ENCODE measurements around the gene GNB3.
"Not testable (repeated sequence)": the region's sequence is repeated elsewhere in the genome, so short reads cannot be mapped to it uniquely, and the experiment has no call there.

Gene GNB3

GRCh38 chr12:6863586-6864321 lies 23.0 kb downstream of the GNB3 start:
- peak; percentile 45 for DNase-seq

GRCh38 chr12:6865307-6865706 lies 24.6 kb downstream of the GNB3 start:
- DNase-seq: not testable (repeated sequence)

- no peak for DNase-seq
Measured at GRCh38 chr12:6866163-6866919, 25.6 kb downstream of the GNB3 start.

- no peak for DNase-seq
Measured at GRCh38 chr12:6866920-6867412, 26.2 kb downstream of the GNB3 start.

- DNase-seq: peak; percentile 94
Measured at GRCh38 chr12:6867413-6868210, 26.9 kb downstream of the GNB3 start, which contains the start of gene TPI1. Gene TPI1, plus strand, starts transcription at chr12:6867531. Its CDS starts 36 bp downstream, at chr12:6867567.

GRCh38 chr12:6868211-6869048 lies 27.7 kb downstream of the GNB3 start:
- DNase-seq: no peak

- peak; percentile 96 for DNase-seq
Measured at GRCh38 chr12:6869049-6870021, 28.6 kb downstream of the GNB3 start.

- DNase-seq: not testable (repeated sequence)
Measured at GRCh38 chr12:6870304-6870703, 29.6 kb downstream of the GNB3 start.

- DNase-seq: peak; percentile 74
Measured at GRCh38 chr12:6871052-6871957, 30.6 kb downstream of the GNB3 start.

- peak; percentile 96 for DNase-seq
Measured at GRCh38 chr12:6872073-6873048, 31.6 kb downstream of the GNB3 start.

- DNase-seq: peak; percentile 100
Measured at GRCh38 chr12:6873094-6874014, 32.6 kb downstream of the GNB3 start, which contains the start of gene SPSB2. Gene SPSB2, minus strand, starts transcription at chr12:6873303. Its CDS starts 402 bp downstream, at chr12:6872901.

GRCh38 chr12:6874015-6874368 lies 33.3 kb downstream of the GNB3 start:
- not testable (repeated sequence) for DNase-seq

- not testable (repeated sequence) for DNase-seq
Measured at GRCh38 chr12:6879824-6880223, 39.1 kb downstream of the GNB3 start.

GRCh38 chr12:6883252-6883651 lies 42.5 kb downstream of the GNB3 start:
- no peak for DNase-seq

- no peak for DNase-seq
Measured at GRCh38 chr12:6883683-6884082, 43.0 kb downstream of the GNB3 start.

- peak; percentile 75 for DNase-seq
Measured at GRCh38 chr12:6884539-6884938, 43.8 kb downstream of the GNB3 start.

All from islet precursor cell (in vitro differentiated cells).